BE2C (cell line): ENCODE measurements around the gene PACRG.

Experiments used
- DNase-seq: peaks from one replicate; pipeline ENCODE4 v3.0.0-alpha.2; 2020
- H3K27me3 ChIP-seq: fragments of 250-450 bp; sonication (Bioruptor Pico); 2 replicates; pipeline ENCODE4 v1.5.1; 2020; ENCODE audit warnings: mild to moderate bottlenecking
- H3K36me3 ChIP-seq: fragments of 250-450 bp; sonication (Bioruptor Pico); 2 replicates; pipeline ENCODE4 v1.5.1; 2020; ENCODE audit warnings: mild to moderate bottlenecking
- H3K4me1 ChIP-seq: fragments of 250-450 bp; sonication (Bioruptor Pico); 2 replicates; pipeline ENCODE4 v1.5.1; 2020
- H3K4me3 ChIP-seq: 2 replicates; pipeline ENCODE4 v1.5.1; 2011; ENCODE audit warnings: low read depth, low read length
- H3K9me3 ChIP-seq: fragments of 250-450 bp; sonication (Bioruptor Pico); 2 replicates; pipeline ENCODE4 v1.5.1; 2020
- TF ChIP-seq, protein P1 (sequence below): IDR thresholded peaks from 2 replicates; pipeline ENCODE4 v1.5.1; 2012; ENCODE audit warnings: mild to moderate bottlenecking, low read depth, low read length

Gene PACRG

DNA sequence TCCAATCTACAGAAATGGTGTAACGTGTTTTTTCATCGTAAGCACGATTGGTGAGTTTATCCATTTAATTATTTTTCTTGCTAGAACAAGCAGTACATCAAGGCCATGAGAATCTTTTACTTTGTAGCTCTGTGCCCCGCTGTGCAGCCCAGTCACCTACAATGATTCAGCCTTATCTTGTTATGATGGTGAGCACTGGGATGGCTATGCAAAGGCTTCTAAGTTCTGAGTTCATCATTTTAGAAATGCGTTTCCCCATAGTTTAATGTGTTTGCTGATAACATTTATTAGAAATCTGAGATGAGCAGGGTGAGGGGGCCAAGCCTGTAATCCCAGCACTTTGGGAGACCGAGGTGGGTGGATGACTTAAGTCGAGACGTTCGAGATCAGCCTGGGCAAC lies 575.0 kb downstream of the PACRG start:
- Histone ChIP-seq H3K9me3 (no peaks in the 10 kb centered on the region), H3K4me3 (no peak overlapping the region), H3K27me3 (no peaks in the 10 kb centered on the region), H3K36me3 (no peaks in the 10 kb centered on the region), H3K4me1 (peaks cover 3% of the 10 kb centered on the region)
- DNase-seq: no peak
- TF ChIP-seq, protein P1, sequence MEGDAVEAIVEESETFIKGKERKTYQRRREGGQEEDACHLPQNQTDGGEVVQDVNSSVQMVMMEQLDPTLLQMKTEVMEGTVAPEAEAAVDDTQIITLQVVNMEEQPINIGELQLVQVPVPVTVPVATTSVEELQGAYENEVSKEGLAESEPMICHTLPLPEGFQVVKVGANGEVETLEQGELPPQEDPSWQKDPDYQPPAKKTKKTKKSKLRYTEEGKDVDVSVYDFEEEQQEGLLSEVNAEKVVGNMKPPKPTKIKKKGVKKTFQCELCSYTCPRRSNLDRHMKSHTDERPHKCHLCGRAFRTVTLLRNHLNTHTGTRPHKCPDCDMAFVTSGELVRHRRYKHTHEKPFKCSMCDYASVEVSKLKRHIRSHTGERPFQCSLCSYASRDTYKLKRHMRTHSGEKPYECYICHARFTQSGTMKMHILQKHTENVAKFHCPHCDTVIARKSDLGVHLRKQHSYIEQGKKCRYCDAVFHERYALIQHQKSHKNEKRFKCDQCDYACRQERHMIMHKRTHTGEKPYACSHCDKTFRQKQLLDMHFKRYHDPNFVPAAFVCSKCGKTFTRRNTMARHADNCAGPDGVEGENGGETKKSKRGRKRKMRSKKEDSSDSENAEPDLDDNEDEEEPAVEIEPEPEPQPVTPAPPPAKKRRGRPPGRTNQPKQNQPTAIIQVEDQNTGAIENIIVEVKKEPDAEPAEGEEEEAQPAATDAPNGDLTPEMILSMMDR: no peak

DNA sequence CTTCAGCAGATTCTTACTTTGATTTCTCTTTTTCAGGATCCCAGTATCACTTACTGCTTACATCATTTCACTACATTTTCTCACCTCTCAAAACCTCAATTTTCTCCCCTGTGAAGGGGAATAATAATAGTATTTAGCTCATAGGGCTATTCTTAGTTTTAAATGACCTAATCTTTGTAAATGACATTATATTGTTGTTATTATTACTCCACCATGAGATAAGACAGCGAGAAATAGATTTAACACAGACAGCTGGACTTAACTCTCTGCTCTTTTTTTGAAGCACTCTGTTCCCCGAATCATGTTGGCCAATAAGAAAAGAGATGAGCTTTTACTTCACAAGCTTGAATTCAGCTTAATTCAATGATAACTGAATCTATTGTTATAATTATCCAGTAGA lies 578.2 kb downstream of the PACRG start:
- Histone ChIP-seq H3K9me3 (no peaks in the 10 kb centered on the region), H3K27me3 (no peaks in the 10 kb centered on the region), H3K4me3 (no peak overlapping the region), H3K36me3 (no peaks in the 10 kb centered on the region), H3K4me1 (peaks cover 3% of the 10 kb centered on the region)
- TF ChIP-seq, protein P1: no peak
- DNase-seq: no peak

DNA sequence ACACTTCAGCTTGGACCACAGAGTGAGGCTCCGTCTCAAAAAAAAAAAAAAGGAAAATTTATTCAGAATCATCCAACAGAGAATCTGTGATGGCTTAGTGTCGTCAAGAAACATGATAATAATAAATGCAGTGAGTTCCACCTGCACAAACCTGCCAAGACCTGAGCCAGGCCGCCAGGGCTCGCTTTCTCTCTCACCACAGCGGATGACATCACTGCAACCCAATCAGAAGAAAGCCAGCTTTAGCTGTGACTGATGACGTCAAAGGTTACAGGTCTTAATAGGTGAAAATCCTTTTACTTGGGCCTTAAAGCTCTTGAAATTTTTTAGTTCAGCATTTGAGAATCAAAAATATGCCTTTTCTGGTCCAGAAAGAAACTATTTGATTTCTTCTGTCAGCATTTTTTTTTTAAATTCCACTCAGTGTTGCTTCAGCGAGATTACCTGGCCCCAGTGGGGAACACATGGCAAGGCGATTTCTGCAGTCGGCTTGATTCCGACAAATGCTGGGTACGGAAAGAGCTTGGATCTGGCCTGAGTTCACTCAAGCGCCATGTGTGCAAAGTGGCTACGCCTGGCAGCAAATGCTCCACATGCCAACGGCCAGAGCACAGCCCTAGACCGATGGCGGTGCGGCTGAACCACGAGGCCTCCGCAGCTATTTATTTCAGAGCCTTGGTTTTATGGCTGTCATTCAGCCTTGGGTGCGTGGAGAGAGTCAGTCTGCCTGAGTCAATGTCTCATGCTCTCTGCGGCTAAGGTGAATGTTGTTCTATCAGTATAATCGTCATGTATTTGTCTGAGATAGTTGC lies 581.1 kb downstream of the PACRG start:
- H3K4me3 ChIP-seq: no peak overlapping the region
- no peaks in the 10 kb centered on the region for H3K36me3 ChIP-seq
- DNase-seq: no peak
- H3K4me1 ChIP-seq: peaks cover 3% of the 10 kb centered on the region
- H3K27me3 ChIP-seq: no peaks in the 10 kb centered on the region
- no peaks in the 10 kb centered on the region for H3K9me3 ChIP-seq
- TF ChIP-seq, protein P1: no peak

DNA sequence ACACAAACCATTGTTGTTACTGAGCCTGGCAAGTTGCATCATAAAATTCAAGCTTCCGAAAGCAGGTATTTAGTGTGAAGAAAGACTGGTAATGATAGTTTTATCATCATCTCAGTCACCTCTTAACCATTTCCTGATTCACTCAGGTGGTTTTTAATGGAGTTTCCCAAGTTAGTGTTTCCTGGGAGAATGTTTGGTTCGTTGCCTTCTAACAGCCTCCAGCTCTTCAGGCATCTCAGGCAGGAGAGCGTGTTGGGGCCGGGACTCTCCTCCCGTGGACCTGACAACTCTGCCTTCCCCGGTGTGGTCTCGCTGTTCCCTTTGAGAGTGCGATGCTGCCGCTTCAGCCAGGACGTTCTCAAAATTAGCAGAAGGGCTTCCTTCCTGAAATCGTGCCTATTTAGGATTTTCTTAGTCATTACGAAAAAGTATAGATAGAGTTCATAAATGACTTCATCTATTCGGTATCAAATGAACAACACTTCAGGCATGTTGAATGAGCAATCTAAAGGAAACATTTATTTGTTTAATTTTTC lies 581.8 kb downstream of the PACRG start:
- Histone ChIP-seq H3K36me3 (no peaks in the 10 kb centered on the region), H3K27me3 (no peaks in the 10 kb centered on the region), H3K4me1 (peaks cover 3% of the 10 kb centered on the region), H3K4me3 (no peak overlapping the region), H3K9me3 (no peaks in the 10 kb centered on the region)
- DNase-seq: no peak
- TF ChIP-seq, protein P1: no peak

DNA sequence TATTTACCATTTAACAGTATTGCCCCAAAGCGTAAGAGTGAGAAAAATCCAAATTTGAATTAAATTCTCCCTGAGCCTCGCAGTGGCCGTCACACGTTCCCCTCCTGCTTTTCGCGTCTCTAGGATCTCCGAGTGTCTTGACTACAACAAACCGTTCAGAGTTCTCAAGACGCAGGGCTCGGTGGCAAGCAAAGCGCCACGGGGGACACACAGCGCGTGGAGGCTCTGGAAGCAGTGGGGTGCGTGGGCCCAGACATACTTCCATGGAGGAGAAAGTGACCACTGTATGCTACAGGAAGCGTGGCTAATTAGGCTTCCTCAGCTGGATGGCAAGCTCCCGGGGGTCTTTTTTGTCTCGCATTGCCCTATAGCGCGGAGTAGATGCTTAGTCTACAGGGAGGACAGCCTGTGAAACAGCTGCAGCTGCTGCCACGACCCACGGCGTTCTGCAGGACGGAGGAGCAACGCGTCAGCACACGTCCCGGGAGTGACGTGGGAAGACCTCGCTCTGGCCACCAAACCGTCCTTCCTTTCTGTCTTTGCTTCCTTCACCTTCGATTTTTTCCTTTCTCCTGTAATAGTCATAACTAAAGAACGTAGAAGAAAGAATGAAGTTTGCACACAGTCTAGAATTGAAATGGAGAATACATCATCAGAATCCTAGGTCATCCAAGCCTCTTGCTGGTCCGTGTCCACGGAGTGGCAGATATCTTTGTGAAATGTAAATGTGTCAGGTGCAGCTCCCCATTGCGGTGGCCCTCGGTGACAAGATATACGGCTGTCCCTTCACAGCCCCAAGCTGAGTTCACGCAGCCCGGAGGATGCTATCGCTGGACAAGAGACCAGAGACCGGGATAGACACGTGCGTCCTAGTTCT lies 582.6 kb downstream of the PACRG start:
- H3K4me1 ChIP-seq: no peaks in the 10 kb centered on the region
- H3K27me3 ChIP-seq: no peaks in the 10 kb centered on the region
- no peak overlapping the region for H3K4me3 ChIP-seq
- TF ChIP-seq, protein P1: no peak
- no peak for DNase-seq
- H3K36me3 ChIP-seq: no peaks in the 10 kb centered on the region
- H3K9me3 ChIP-seq: no peaks in the 10 kb centered on the region
